GM18519 (cell line): ENCODE results near the gene C5orf58.
A peak's percentile ranks its signal among the peaks of the same experiment; 100 is the strongest.

ENCODE experiments used
- ATAC-seq: cut with Tn5 transposase; IDR thresholded peaks from one replicate; pipeline ENCODE4 v1.9.1; 2021; ENCODE audit warnings: mild to moderate bottlenecking, moderate library complexity; ENCODE audit not compliant: unreplicated experiment, low FRiP score

C5orf58 gene

DNA sequence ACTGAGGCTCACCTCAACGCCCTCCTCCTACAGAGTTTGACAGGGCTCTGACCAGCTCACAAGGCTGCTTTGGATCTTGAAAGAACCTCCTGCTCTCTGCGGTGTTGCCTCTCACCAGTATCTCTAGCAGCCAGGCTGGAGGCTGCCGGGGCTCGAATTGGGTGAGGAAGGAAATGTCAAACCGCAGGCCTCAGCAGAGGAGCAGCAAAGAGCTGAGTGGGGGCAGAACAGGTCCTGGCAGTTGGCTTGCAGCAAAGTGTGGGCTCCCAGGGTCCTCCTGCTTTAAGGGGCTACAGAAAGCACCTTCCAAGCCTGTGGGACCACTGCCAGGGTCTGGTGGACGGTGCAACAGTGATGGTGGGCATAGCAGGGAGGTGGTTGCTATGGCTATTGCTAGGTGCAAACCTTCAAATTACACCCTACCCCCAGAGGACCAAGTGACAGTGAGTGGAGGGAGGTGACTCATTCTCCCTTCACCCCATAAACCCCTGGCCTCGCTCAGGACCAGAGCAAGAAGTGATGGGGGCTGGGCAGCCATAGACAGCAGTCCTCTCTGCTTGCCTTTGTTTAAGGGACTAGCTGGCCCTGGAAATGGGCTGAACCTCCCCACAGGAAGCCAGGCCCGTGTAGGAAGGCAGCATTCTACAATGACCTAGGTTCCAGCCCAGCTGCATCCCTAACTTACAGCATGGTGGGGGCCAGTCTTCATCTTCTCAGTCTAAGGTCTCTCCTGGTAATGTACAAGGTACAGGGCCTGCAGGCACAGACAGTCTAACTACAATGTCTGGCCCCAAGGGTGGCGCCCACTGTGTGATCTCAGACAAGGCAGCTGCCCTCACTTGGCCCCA is 46.0 kb downstream of the C5orf58 start:
- peak; percentile 85 for ATAC-seq

DNA sequence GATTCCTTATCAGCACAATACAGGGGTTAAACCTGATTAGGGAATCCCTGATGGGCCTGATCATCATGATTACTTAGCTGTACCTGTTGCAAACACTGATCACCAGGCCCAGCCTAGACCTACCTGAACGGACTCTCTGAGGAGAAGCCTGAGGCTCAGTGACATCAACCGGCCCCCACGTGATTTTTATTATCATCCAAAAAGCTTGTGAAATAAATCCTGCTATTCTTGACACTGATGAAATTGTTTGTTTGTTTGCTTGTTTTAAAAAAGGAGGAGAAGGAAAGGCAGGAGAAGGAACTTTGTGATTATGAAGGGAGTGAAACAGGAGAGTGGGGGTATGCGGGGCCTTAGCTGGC is 46.7 kb downstream of the C5orf58 start:
- no peak for ATAC-seq

DNA sequence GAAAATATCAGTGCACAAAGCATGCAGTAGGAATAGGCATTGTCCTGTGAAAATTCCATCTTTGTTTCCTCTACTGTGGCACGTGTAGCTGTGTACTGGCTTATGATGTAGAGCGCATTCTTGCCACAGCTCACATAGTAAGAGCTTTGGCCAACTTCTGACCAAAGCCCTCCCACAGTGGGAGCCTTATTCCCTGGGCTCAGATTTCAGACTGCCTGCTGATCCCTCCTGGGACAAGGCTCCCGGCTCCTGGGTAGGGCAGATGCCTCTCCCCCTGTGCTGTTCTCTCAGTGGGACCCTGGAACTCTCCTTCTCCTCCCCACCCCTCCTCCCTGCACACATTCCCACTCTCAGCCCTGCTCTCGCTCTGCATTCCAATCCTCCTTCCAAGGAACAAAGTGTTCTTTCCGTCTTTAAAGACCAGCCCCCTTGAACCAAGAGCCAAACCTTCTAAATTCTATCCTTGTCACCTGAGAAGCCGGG is 47.3 kb downstream of the C5orf58 start:
- ATAC-seq = no peak

DNA sequence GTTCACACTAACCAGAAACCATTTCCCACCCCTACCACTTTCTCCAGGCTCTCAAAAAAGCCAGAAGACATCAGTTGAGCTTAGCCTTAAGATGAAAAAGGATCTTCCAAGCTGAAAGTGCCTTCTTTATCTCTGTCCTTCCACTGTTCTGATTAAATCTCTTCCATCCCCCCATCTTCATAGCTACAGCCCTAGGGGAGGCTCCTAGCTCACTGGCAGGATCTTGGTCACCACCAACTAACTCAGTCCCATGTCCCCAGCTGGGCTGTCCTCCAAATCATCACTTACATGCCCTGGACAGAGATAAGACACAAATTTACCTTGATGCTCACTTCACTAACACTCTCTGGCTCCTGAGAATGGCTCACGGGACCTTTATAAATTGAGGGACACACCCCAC is 50.5 kb downstream of the C5orf58 start:
- no peak for ATAC-seq

DNA sequence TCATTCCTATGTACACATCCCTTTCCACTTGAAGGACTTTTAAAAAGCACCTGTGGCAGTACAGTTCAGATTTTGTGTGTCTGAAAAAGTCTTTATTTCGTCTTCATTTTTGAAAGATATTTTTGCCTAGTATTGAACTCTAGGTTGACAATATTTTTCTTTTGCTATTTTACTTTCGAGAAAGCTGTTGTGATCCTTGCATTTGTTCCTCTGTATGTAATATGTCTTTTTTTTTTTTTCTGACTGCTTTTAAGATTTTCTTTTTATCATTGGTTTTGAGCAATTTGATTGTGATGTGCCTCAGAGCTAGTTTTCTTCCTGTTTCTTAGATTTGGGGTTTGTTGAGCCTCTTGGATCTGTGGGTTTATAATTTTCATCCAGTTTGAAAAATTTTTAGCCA is 51.4 kb downstream of the C5orf58 start:
- no peak for ATAC-seq

DNA sequence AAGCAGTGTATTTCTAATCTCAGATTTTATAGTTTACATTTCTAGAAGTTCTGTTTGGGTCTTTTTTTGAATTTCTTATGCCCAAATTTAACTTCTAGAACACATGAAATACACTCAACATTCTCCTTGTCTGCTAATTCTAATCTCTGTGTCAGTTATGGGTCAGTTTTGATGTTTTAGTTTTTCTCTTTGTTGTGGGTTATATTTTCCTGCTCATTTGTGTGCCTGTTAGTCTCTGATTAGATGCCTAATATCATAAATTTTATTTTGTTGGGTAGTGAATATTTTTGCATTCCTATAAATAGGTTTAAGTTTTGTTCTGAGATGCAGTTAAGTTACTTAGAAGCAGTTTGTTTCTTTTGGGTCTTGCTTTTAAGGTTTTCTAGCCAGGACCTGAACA is 52.4 kb downstream of the C5orf58 start:
- ATAC-seq = no peak

DNA sequence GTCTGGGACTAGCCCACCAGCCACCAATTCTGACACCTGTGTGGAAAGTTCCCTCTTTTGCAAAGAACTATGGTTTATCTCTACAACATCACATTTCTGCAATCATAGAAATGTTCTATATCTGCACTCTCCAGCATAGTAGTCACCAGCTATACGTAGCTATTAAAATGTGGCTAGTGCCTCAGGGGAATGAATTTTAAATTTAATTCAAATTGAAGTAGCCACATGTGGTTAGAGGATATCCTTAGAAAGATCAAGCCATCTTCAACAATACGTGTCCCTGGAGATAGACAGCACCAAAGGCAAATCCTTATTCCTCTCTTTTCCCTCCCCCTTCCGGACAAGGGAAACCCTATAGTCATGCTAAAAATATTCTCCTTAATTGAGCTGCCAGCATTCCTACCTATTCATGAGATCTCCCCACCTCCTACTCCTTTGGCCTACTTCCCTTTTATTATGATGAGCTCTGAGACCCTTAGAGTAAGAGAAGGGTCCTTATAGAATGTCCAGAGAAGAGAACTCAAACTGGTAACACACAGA is 53.7 kb downstream of the C5orf58 start:
- no peak for ATAC-seq

DNA sequence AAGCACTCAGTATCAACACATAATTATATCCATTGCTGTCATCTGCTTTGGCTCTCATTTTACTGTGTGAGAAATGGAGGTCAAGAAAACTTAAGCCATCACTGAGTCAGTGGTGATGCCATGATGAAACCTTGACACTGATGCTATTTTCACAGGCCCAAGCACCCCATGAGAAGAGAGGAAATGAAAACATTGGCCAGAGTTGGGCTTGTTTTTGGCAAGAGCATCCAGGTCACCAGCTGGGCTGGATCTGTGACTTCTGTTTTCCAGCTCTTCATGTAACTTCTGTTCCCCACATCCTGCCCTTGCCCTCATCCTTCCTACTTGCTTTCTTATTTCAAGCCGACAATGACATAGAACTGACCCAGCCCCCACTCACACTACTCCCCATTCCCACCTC is 54.7 kb downstream of the C5orf58 start:
- ATAC-seq = no peak

DNA sequence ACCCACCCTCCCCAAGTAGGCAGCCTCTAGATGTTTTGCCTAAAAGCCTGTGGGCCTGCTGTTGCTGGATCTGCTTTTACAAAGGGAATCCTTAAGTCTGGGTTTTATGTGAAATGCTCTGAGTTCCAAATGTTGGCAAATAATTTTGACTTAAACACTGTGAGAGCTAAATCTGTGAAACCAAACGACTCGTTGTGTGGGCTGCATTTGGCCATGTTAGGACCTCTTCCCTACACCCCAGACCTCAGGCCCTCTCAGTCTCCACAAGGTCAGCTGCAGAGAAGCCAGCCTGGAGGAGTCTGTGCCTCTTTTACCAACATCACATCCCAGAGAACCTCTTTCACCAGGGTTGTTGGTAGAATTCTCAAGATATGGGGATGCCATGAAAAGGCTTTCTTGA is 55.4 kb downstream of the C5orf58 start:
- ATAC-seq = no peak

DNA sequence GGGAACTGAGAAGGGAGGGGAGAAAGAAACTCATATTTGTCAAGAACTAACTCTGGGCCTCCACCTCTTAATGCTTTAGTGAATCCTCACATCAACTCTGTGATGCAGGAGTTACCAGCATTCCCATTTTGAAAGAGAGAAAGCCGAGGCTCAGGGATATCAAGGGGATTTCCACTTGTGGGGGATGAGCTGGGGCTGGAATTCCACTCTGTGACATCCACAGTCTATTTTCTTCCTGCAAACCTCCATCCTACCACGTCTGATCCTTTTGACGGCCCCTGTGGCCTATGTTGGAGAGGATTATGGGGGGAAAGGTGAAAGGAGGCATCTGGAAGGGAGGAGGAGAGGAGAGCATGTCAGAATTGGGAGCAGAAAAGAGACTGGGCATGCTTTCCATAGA is 55.8 kb downstream of the C5orf58 start:
- no peak for ATAC-seq

DNA sequence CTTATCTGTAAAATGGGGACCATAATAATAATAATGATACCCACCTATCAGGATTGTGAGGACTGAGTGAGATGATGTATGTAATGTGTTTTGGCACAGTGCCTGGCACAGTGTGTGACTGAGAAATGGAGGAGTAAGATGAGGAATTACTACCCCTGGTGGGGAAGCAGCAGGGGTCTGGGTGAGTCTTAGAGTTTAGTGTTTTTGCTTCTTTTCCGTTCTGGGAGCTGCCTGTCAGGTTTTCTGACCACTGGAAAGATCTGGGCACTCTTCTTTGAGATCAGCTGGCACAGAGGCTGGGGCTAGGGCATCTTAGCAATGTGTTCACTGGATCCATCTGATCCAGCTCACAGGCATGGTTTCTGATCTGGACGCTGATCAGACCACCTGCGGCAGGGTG is 56.3 kb downstream of the C5orf58 start:
- no peak for ATAC-seq

DNA sequence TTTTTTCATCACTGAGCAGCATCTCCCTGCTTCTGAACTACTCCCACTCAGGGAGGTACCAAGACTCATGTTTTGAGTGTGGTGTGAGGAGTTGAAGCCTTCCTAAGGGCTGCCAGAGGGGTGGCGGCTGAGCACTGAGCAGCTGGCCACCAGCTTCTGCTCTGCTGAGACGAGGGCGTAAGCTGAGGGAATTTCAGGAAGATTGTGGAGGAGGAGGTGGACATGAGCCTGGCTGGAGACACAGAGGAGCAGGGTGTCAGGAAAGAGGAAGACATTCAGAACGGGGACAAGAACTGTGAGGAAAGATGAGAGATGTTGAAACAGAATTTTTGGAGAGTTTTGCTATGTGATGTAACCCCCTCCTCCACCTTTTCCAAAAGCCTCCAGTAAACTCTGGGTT is 57.0 kb downstream of the C5orf58 start:
- no peak for ATAC-seq

DNA sequence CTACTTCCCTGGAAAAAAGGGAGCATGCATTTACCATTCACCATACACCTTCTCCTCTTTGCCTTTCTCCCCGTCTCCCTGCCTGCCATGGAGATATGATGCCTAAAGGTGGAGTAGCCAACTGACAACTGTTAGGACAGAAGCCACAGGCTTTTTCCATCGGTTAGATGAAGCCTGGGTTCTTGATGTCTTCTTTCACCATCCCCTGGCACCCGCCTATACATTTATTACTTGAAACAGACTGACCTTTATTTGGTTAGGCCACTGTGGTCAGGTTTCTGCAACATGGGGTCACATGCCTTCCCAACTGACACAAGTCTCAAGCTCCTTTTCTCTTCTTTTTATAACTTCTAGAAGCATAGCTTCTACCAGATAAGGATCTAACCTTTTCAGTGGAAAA is 57.7 kb downstream of the C5orf58 start:
- ATAC-seq = no peak

DNA sequence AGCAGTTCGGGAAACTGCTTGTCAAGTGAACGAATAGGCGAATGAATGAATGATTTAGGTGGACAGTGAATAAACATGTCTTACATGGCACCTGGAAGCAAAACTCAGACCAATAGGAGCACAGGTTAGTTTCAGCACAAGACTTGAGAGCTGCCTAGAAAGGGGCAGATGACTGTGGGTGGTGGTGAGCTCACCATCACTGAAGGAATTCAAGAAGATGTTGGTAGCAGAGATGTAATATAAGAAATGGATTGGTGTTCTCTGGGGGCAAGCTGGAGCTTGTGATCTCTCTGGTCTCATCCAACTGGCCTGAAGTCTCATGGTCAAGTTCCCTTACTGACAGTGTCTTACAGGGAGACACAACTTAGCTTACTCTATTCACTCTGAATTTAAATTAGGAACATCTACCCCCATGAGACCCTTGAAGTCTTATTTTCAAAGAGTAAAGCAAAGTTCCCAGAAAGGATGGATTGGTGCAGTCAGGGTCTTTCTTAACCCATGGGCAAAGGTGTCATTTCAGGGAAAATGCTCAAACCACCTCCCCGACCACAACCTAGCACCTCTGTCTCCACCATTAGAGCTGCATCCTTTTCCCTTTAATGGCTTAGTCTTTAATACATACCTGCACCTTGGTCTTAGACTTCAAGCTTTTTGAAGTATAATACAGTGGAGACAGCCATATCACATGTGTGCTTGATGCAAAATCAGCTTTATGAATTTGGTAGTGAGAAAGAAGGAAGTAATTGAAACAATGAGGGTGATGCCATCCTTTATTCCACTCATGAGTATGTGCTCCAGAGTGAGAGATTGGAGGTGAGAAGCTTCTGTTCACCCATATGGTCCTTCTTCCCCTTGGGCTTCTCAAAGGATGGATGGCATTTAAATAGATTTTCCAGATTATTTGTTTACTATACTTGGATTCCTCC is 59.7 kb downstream of the C5orf58 start:
- ATAC-seq = no peak

DNA sequence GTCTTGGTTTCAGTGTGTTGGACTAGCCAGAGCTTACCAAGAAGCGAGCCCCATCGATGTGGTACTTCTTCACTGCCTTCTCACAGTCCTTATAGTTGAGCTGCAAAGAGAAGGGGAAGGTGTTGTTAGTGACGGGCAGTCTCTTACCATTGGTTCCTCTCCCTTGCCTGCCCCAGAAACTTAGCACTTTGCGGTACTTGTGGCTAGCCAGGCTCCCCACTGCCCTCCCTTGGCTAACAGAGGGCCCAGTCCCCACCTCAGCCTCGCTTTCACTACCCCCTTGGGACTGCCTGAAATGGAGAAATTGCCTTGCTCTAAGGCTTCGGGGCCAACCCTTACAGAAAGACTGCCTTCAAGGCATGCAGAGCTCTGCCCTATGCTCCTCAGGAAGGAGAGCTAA is 60.5 kb downstream of the C5orf58 start:
- ATAC-seq = peak; percentile 73

DNA sequence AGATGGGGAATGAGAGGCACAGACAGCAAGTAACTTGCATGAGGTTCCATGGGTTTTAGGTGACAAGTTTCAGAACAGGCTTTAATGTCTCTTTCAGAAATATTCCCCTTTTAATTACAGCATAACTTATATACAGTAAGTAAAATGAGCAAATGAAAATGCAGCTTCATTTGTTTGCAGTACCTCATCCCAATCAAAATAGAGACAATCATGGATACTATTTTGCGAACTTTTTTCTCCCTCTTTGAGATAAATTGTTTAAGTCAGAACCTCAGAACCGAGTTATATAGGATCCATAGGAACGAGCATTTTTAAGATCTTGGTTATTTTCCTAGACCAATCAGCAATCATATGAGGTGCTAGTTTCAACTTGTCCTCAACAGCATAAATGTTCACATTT is 61.3 kb downstream of the C5orf58 start:
- ATAC-seq = no peak

DNA sequence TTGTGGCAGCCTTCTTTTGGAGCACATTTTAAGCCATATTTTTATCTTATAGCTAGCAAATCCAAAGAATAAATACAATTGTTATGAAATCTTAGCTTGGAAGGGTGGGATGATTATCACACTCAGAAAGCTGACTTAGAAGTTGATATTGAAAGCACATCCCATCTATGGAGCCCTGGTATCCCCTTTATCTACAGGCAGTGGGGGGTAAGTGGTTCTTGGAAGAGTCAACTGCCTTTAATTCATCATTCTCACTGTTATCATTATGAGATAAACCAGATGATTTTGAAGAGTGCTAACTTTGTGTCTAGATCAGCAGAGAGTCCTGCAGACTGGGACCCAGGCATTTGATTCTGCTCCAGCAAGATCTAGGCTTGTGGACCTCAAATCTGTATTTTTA is 61.8 kb downstream of the C5orf58 start:
- ATAC-seq = no peak
